ES-I3 (cell line): ENCODE data around the gene NEK1.
"Not testable (repeated sequence)": the region's sequence is repeated elsewhere in the genome, so short reads cannot be mapped to it uniquely, and the experiment has no call there.

Experiments
- H3K36me3 ChIP-seq: 2 replicates; pipeline ENCODE4 v1.6.1; 2013; ENCODE audit warnings: mild to moderate bottlenecking, low read length, control low read depth, moderate library complexity; ENCODE audit not compliant: insufficient read depth
- H3K4me1 ChIP-seq: 2 replicates; pipeline ENCODE4 v1.6.1; 2013; ENCODE audit warnings: mild to moderate bottlenecking, control low read depth, low read length; ENCODE audit not compliant: insufficient read depth
- H3K9ac ChIP-seq: 2 replicates; pipeline ENCODE4 v1.6.1; 2013; ENCODE audit warnings: low read depth, mild to moderate bottlenecking, low read length, moderate library complexity
- H3K9me3 ChIP-seq: 2 replicates; pipeline ENCODE4 v1.6.1; 2013; ENCODE audit warnings: mild to moderate bottlenecking, low read length, moderate library complexity; ENCODE audit not compliant: control insufficient read depth, insufficient read depth

Gene NEK1

GRCh38 chr4:169594560-169595195, 17.7 kb downstream of the NEK1 start:
- no peaks in the 10 kb centered on the region for H3K9me3 ChIP-seq
- H3K4me1 ChIP-seq, result no peaks in the 10 kb centered on the region
- H3K9ac ChIP-seq, result no peak overlapping the region
- H3K36me3 ChIP-seq, result no peaks in the 10 kb centered on the region

- no peak overlapping the region for H3K9ac ChIP-seq
- no peaks in the 10 kb centered on the region for H3K9me3 ChIP-seq
- no peaks in the 10 kb centered on the region for H3K4me1 ChIP-seq
- H3K36me3 ChIP-seq, result no peaks in the 10 kb centered on the region
These were observed 19.3 kb downstream of the NEK1 start for GRCh38 chr4:169593050-169593560.

GRCh38 chr4:169583563-169583962, 28.8 kb downstream of the NEK1 start:
- Histone ChIP-seq H3K4me1 (no peaks in the 10 kb centered on the region), H3K9me3 (no peaks in the 10 kb centered on the region), H3K9ac (no peak overlapping the region), H3K36me3 (no peaks in the 10 kb centered on the region)

GRCh38 chr4:169582706-169583105, 29.7 kb downstream of the NEK1 start:
- no peaks in the 10 kb centered on the region for H3K36me3 ChIP-seq
- no peaks in the 10 kb centered on the region for H3K4me1 ChIP-seq
- no peaks in the 10 kb centered on the region for H3K9me3 ChIP-seq
- H3K9ac ChIP-seq, result no peak overlapping the region

GRCh38 chr4:169582203-169582602, 30.2 kb downstream of the NEK1 start:
- Histone ChIP-seq H3K9ac (no peak overlapping the region), H3K4me1 (no peaks in the 10 kb centered on the region), H3K36me3 (no peaks in the 10 kb centered on the region), H3K9me3 (no peaks in the 10 kb centered on the region)

GRCh38 chr4:169573889-169574288, 38.5 kb downstream of the NEK1 start:
- Histone ChIP-seq H3K36me3 (no peaks in the 10 kb centered on the region), H3K4me1 (no peaks in the 10 kb centered on the region), H3K9ac (no peak overlapping the region)

GRCh38 chr4:169571435-169571834, 40.9 kb downstream of the NEK1 start:
- H3K4me1 ChIP-seq, result no peaks in the 10 kb centered on the region
- H3K36me3 ChIP-seq, result no peaks in the 10 kb centered on the region
- H3K9ac ChIP-seq, result no peak overlapping the region
- H3K9me3 ChIP-seq, result no peaks in the 10 kb centered on the region

More at GRCh38 chr4:169573889-169574288, 38.5 kb downstream of the NEK1 start:
- H3K9me3 ChIP-seq, result no peaks in the 10 kb centered on the region

- H3K9ac ChIP-seq, H3K36me3 ChIP-seq, H3K9me3 ChIP-seq, H3K4me1 ChIP-seq: not testable (repeated sequence)
These were observed 41.4 kb downstream of the NEK1 start for GRCh38 chr4:169571012-169571411.

- not testable (repeated sequence) for H3K9ac ChIP-seq, H3K36me3 ChIP-seq, H3K9me3 ChIP-seq, H3K4me1 ChIP-seq
These were observed 42.1 kb downstream of the NEK1 start for GRCh38 chr4:169570266-169570665.

- not testable (repeated sequence) for H3K4me1 ChIP-seq, H3K36me3 ChIP-seq, H3K9ac ChIP-seq, H3K9me3 ChIP-seq
These were observed 43.2 kb downstream of the NEK1 start for GRCh38 chr4:169569188-169569587.

GRCh38 chr4:169567916-169568315, 44.5 kb downstream of the NEK1 start:
- H3K9ac ChIP-seq, result no peak overlapping the region
- H3K9me3 ChIP-seq, result no peaks in the 10 kb centered on the region
- H3K4me1 ChIP-seq, result no peaks in the 10 kb centered on the region
- H3K36me3 ChIP-seq, result no peaks in the 10 kb centered on the region

GRCh38 chr4:169566021-169566818, 46.2 kb downstream of the NEK1 start:
- Histone ChIP-seq H3K4me1 (no peaks in the 10 kb centered on the region), H3K9me3 (no peaks in the 10 kb centered on the region), H3K36me3 (no peaks in the 10 kb centered on the region), H3K9ac (no peak overlapping the region)

GRCh38 chr4:169565606-169566005, 46.8 kb downstream of the NEK1 start:
- no peaks in the 10 kb centered on the region for H3K9me3 ChIP-seq
- H3K4me1 ChIP-seq, result no peaks in the 10 kb centered on the region
- no peak overlapping the region for H3K9ac ChIP-seq
- H3K36me3 ChIP-seq, result no peaks in the 10 kb centered on the region

GRCh38 chr4:169557061-169557636, 55.2 kb downstream of the NEK1 start:
- Histone ChIP-seq H3K36me3 (peaks cover 8% of the 10 kb centered on the region), H3K9me3 (no peaks in the 10 kb centered on the region), H3K9ac (no peak overlapping the region), H3K4me1 (no peaks in the 10 kb centered on the region)

- not testable (repeated sequence) for H3K36me3 ChIP-seq, H3K9ac ChIP-seq, H3K4me1 ChIP-seq, H3K9me3 ChIP-seq
These were observed 65.8 kb downstream of the NEK1 start for GRCh38 chr4:169546548-169546947.
